Inflammatory macrophage (primary cell): ENCODE data around the gene CLEC16A.
"Not testable (repeated sequence)": the region's sequence is repeated elsewhere in the genome, so short reads cannot be mapped to it uniquely, and the experiment has no call there.

Experiments
- DNase-seq, 2 donors: peaks; one replicate each; pipeline ENCODE4 v3.0.0-alpha.2; 2020 to 2022

Gene CLEC16A

DNA sequence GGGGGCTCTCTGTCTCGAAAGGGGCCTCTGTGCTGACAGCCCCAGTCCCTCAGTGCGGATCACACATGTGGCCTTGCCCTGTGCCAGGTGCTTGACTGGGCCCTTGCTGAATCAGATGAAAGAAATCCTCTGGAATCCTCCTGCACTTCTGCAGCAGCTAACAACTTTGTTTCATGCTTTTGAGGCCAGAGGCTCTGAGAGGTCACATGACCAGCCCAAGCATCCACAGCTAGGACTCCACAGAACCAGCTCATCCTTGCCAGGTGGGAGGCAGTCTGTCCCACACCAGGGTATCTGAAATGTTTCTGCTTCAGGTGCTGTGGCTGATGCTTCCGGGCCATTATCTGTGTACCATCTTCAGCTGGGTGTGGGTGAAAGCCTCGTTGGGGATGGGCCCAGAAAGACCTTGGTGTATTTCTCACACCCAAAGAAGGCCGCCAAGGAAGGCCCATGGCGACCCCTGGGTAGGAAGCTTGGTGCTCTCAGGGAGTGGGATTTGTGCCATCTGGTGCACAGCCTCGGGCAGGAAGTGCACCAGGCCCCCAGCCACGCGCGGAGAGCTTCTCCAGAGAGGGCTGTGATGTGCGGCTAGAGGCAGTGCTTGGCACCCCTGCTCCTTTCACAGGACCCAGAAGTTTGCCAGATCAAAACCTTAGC is 143.8 kb downstream of the CLEC16A start:
- DNase-seq: no peak

DNA sequence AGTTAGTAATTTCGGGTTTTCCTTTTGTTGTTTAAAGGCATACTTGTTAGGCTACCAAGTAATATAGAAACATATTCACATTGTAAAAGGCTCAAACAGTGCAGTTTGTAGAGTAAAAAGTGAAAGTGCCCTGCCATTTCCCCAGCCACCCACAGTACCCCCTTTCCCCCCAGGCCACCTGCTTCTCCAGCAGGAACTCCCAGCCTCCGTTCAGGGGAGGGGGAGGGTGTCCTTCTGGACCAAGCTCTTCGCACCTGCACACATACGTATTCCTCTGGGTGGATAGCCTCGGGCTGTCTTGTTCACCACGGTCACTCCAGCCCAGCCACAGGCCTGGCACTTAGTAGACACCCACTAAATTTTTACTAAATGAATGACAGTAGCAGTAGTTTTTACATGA is 144.5 kb downstream of the CLEC16A start:
- DNase-seq: no peak

DNA sequence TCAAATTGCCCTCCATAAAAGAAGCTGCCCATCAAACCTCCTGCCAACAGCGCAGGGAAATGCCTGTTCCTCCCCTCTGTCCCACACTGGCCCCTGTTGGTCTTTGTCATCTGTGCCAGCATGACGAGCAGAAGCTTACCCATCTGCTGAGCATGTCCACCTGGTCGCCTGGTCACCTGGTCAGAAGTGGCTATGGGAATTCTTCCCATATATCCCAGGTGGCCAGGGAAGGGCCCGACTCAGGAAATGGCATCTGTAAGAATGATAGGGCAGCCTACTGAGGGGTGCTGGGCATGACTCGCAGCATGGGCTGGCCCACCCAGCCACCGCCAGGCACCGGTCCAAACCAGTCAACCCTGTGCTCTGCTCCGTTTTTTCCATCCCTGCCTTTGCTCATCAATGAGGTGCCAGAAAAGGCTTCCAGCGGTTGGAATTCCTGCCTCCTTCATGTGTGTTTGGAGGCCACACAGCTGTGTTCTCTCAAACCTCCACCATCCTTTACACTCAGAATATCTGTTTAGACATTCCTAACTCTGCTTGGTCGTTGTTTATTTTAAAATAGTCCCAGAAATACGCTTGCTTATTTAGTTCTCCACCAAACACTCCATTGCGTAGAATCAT is 145.2 kb downstream of the CLEC16A start:
- DNase-seq: no peak

DNA sequence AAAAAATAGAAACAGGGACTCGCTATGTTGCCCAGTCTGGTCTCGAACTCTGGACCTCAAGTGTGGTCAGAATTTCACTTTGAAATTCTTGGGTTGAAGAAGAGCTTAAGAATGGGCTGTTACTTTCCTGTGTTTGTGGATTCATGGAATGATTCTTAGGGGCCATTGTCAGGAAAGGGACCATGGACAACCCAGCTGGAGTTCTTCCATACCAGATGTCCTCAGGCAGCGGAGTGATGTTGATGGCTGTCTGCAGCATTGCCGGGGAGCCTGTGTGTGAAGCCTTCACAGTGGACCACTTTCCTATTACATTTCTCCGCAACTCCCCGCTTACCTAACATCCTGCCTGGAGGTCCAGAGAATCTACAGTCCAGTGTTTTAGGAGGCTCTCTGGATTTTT is 145.9 kb downstream of the CLEC16A start:
- DNase-seq: no peak

DNA sequence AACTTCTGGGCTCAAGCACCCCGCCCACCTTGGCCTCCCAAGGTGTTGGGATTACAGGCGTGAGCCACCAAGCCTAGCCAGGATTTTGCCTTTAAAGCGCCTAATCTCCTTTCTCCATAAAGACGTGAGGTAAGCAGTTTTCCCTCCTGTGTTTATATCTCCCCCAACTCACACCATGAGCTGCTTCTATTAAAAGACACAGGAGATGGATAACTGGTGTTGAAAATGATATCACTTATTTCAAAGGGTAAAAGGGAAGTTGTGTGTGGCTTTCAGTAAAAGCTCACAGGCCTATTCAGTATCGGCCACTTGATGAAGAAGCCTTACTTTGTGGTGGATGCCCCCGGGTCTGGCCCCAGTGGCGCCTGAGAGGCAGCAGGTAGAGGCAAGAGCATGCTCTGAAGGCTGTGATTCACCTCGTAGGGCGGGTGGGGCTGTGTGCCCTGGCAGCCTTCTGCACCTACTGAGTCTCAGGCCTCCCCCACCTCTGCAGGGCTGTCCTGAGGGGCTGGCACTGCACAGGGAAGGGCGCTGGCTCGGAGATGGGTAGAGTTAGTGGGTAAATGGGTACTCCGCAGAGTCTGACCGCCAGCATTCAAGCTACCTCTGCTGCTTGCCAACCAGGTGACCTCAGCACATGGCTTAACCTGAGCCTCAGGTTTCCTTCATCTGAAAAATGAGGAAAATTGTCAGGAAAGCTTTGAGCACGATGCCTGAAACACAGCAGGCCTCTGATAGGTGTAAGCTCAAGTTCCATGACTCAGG is 146.8 kb downstream of the CLEC16A start:
- no peak for DNase-seq

DNA sequence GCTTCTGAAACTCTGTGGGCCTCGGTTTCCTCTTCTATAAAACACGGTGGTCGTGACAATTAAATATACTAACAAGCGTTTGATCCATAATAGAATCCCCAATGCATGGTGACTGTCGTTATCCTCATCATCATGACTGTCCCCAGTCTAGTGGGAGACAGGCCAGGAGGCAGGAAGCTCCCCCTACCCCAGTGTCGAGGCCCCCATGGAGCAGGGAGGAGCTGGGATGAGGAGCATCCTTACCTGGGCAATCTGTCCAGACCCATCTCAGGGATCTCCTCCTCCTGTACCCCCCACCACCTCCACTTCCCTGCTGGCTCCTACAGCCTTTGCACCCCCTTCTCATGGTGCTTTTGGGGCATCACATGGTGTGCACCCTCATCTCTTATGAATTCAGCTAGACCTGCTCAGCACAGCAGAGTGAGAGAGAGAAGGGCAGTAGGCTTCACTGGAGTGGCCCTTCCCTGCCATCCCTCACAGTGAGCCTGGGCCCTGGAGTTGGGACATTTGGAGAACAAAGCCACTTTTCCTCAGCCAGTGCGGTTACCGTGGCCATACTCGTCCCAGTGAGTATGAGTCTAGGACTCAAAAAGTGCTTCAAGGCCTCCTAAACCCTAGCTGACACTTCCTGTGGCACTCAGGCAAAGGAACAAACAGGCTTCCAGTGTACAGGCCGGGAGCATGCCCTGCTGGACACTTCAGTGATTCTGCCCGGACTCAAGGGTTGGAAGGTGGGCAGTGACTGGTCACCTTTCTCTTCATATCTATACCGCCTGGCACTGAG is 148.6 kb downstream of the CLEC16A start:
- DNase-seq: no peak

DNA sequence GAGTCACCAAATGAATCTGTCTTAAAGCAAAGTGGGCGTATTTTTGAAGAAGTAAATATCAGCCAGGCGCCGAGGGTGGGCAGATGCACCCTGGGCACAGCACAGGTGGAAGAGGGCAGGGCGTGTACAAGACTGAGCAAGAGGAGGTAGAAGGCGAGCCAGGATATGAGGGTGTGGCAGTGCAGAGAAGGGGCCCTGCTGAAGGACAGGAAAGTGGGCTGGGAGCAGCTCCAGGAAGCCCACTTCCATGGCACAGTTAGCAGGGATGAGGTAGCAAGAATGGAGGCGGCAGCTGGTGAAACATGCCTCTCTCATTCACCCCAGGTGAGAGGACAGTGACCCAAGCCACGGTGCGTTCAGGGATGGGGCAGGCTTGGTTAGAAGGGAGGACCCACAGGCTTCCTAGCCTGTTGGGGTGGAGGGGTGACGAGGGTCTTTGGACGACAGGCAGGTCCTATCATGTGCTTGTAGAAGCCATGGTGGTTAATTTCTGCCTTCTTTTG is 149.3 kb downstream of the CLEC16A start:
- no peak for DNase-seq

DNA sequence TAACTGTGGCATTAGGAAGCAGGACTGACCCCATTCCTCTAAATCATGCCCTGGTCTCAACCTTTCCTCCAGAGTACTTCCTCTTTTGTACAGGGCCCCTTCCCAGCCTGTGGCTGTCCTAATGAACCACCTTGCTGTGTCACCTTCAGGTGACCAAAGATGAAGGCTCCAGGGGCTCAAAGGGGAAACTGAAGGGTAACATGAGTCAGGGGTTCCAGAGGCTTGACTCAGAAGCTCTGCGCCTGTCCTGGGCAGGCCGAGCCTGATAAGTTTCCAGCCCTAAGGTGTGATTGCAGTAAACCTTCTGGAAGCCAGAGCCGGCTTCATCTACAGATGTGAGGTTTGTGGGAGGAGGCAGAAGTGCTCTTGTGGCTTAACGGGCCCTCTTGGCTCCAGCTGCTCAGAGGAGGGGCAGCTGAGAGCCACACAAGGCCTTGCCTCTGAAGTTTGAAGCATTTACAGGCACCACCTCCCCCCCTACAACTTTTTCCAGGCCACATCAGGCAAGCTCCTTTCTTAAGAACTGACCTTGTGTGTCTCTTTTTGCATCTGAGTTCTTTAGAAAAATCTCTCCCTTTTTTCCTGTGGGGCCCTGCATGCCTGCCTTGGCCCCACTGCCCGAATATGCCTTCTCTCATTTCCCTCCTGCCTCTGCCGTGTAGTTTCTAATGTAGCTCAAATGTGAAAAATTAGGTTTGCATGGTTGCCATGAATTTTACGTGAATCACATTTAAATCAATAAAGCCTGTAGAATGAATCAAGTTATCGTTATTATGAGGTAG is 149.9 kb downstream of the CLEC16A start:
- DNase-seq: peak; percentile 6 to 23

DNA sequence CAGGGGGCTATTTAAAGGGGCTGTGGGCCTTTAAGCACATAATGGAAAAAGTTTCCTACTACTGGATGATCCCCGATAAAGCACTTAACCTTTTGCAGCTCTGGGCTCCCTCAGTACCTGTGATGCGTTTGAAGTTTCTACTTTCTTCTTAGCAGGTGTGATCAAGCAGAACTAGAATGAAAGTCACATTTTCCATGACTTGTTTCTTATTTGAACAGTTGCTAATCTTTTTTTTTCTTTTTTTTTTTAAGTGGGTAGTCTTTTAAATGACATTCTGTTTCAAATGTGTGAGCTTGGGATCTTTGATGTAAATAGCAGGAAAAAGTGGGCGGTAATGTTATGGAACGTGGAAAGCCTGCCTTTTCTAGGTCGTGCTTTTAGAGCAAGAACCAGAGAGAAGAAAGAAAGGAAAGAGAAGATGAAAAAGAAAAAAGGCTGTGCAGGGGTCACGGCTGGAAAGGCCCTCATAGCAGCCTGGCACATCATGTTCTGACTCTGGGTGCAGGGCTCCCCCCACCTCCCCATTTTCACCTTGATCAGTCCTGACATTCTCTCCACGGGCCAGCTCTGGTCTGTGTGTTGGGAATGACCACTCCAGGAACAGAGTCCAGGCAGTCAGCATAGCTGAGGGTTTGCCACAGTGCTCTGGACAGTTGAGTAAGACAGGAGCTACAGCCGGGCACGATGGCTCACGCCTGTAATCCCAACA is 150.6 kb downstream of the CLEC16A start:
- no peak for DNase-seq

DNA sequence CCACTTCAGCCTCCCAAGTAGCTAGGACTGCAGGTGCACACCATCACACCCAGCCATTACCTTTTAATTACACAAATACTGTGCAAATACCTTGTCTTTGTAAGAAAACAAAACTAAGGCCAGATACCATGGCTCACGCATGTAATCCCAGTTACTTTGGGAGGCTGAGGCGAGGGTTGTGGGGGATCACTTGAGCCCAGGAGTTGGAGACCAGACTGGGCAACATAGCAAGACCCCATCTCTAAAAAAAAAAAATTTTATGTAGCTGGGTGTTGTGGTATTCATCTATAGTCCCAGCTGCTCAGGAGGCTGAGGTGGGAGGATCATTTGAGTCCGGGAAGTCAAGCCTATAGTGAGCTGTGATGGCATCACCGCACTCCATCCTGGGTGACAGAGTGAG is 151.6 kb downstream of the CLEC16A start:
- DNase-seq: no peak

DNA sequence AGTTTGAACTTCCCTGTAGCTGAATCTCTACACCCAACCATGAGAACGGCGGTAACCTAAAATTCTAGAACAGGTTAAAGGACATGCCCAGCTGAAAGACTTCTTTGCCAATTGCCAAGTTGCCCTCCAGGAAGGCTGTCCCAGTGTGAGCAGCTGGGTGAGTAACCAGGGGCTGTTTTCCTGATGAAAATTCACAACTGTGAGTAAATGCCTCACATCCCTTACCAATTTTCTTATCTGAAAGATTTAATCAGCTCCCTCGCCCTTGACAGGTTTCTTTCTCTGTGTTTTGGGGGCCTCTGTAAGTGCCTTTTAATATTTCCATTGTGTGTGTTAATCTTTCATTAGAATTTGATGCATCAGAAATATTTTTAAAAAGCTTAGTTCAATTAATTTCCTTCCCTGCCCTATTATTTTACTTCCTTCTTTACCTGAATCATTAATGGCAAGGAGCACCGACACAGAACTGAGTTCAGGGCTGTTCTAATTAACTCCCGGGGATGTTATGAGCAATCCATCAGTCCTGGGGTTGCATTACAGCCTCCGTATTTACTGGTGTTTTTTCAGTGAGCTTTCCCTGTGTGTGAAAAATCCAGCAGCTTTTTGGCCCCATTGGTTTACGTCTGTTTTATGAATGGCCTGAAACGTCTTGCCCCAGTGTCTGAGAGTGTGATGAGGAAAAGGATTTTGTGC is 152.9 kb downstream of the CLEC16A start:
- no peak for DNase-seq

DNA sequence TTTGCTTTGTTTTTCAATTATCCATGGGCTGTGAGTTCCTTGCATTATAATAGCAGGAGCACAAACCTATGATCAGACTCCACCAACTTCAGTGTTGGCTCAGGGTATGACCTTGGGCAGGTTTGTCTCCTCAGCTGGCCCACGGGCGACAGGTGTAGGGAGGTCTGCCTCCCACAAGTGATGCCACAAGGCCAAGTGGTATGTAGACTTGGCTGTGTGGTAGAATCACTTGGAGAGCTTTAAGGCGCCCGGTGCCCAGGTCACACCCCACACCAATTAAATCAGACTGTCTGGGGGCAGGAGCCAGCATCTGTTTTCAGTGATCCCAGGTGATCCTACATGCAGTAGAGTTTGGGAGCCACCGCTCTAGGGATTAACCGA is 153.4 kb downstream of the CLEC16A start:
- no peak for DNase-seq

DNA sequence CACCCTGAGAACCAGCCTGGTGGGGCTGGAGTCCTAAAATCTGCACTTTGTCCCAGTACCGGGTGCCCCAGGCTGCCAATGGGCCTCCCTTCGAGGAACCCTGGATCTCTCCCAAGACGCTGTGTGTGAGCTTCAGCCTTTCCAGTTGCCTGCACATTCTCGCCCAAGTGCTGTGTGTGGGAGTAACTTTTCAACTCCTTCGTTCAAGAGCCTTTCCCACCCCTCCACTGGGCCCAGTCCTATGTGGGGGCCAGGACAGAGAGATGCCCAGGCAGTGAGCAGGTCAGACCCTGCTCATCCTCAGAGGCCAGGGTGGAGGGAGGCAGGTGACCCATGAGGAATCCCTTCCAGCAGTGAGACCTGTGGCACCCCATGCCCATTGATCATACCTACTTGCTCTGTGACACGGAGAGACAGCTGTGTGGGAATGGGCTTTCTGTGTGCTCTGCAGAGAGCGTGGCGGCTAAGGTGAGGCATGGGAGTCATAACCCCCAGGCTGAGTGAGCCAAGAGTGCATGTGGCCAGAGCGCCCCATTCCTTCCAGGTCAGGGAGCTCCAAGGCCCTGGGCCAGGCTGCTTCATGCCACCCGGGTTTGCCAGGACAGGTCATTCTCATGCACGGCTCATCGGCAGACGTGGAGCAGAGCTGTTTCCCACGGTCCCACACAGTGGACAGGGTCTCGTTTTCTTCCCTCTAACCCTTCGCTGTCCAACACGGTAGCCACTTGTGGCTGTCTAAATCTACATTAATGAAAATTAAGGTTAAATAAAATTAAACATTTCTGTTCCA is 154.4 kb downstream of the CLEC16A start:
- DNase-seq: no peak

DNA sequence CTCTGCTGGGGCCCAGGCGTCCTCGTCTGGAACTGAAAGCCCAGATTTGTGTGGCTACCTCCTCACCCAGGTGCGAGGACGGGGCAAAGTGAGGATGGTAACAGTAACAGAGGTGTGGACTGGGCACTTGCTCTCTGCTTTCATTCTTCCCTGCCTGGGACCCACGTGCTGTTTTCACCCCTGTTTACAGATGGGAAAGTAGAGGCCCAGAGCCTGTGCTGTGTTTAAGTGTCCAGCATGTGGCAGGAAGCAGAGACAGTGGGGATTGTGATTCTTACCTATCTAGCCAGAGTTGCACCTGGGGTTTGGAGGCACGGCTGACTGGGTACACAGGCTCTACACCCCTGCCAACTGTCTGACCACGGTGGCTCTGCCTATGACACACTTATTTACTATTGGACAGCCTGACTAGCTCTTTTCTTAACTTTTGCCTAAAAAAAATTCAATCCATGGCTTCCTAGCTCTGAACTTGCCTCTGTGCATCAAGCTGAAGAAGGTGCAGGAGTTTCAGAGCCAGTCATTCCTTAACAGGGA is 155.4 kb downstream of the CLEC16A start:
- DNase-seq: no peak

DNA sequence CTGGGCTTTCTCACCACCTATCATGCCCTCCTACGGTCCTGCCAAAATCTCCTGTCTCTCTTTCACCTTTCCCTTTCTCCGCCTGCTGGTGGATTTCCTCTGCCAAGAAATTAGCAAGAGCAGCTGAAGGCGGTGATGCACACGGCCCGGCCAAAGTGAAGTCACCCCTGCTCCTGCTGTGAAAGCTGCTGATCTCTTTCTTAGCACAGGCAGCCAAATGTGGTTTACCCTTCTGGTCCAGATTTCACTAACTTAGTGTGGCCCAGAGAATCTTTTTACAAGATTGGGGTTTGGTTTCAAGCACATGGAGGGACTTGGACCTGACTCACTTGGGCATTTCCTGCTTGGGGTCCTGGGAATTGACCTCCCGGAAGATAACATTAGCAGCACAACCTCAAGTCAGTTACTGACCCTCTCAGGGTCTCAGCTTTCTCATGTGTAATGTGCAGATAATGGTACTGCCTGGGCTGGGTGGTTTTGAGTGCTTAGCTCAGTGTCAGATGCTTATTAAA is 155.9 kb downstream of the CLEC16A start:
- DNase-seq: no peak

DNA sequence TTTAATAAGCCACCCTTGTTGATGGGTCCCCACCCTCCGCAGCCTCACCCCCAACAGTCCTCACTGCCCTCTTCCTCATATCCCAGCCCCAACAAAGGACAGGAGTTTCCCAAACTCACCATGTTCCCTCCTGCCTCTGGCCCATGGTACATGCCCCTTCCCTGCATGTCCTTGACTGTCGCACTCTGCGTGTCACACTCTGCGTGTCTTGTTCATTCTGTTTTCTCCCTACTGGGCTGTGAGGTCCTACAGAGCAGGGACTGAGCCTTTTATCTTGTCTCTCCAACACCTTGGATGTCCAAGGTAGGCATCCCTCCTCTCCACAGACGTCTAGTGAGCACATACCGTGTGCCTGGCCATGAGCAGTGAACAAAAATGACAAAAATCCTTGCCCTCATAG is 156.9 kb downstream of the CLEC16A start:
- DNase-seq: no peak

DNA sequence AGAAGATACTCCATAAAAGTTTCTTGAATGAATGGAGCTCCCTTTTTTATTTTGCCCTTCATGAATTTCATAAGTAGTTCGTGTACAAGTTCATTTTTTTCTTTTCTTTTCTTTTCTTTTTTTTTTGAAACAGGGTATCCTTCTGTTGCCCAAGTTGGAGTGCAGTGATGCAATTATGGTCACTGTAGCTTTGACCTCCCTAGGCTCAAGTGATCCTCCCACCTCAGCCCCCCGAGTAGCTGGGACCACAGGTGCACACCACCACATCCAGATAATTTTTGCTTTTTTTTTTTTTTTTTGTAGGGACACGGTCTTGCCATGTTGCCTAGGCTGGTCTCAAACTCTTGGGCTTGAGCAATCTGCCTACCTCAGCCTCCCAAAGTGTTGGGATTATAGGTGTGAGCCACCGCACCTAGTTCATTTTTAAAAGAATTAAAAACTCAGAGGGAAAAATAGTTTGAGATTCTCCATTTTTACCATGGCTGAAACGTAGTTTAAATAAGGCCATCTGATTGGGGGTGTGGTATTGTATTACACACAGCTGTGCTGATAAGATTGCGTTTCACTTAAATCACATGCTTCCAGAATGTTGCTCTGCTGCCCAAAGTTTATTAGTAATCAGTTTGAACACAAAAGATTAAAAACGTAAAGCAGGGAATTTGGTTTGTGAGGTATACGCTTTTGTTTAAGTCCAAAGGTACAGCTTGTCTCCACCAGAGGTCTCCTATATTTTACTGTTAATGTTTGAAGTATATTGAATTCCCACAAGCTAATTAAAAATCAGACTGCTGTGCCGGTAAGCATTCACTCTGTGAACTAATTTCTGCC is 157.5 kb downstream of the CLEC16A start:
- DNase-seq: no peak

DNA sequence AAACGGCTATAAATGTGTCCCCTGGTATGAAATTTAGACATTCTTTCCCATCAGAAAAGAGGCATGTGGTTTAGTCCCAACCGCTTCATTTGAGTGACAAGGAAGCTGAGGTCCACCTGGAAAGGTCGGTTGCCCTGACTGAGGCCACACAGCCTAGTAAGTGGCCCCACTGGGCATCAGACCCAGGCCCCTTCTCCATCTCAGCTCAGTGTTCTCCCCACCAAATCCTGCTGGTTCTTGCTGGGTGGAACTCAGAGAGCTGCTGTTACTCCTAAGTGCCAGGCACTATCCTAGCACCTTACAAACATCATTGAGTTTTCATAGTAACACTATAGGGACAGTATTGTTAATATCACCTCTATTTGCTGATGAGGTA is 158.1 kb downstream of the CLEC16A start:
- no peak for DNase-seq

DNA sequence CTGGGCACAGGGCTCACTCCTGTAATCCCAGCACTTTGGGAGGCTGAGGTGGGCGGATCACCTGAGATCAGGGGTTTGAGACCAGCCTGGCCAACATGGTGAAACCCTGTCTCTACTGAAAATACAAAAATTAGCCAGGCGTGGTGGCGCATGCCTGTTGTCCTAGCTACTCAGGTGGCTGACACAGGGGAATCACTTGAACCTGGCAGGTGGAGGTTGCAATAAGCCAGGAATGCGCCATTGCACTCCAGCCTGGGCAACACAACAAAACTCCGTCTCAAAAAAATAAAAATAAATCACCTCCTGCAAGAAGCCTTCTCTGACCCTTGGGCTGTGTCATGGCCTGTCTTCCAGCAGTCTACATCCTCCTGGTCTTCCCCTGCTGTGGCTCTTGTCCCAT is 158.9 kb downstream of the CLEC16A start:
- DNase-seq: not testable (repeated sequence)
